NCI-H2196 treated with DMSO at 0.1 percent for 48 hours (cell line): ENCODE measurements around the gene STAB2.

ENCODE experiments used
- DNase-seq: peaks from one replicate; lab custom pipeline; 2025; ENCODE audit not compliant: unreplicated experiment; lab: John Stamatoyannopoulos, UW

The STAB2 gene

GRCh38 chr12:103686026-103686425 lies 99.0 kb downstream of the STAB2 start:
- no peak for DNase-seq

- no peak for DNase-seq
Observed at GRCh38 chr12:103687253-103687652, 100.2 kb downstream of the STAB2 start.

GRCh38 chr12:103688376-103689063 lies 101.4 kb downstream of the STAB2 start:
- DNase-seq = no peak

- no peak for DNase-seq
Observed at GRCh38 chr12:103690426-103690825, 103.4 kb downstream of the STAB2 start.

GRCh38 chr12:103691063-103691462 lies 104.0 kb downstream of the STAB2 start:
- DNase-seq = no peak

- no peak for DNase-seq
Observed at GRCh38 chr12:103696101-103696500, 109.0 kb downstream of the STAB2 start.

GRCh38 chr12:103697971-103698751 lies 111.1 kb downstream of the STAB2 start:
- DNase-seq = no peak

GRCh38 chr12:103698752-103699560 lies 111.9 kb downstream of the STAB2 start:
- DNase-seq = no peak

- no peak for DNase-seq
Observed at GRCh38 chr12:103705098-103705497, 118.0 kb downstream of the STAB2 start.

- DNase-seq = no peak
Observed at GRCh38 chr12:103705927-103706326, 118.9 kb downstream of the STAB2 start.

GRCh38 chr12:103707446-103707845 lies 120.4 kb downstream of the STAB2 start:
- DNase-seq = no peak

GRCh38 chr12:103710544-103710943 lies 123.5 kb downstream of the STAB2 start:
- DNase-seq = no peak

- DNase-seq = no peak
Observed at GRCh38 chr12:103712216-103712615, 125.1 kb downstream of the STAB2 start.

GRCh38 chr12:103715494-103715893 lies 128.4 kb downstream of the STAB2 start:
- DNase-seq = no peak

- no peak for DNase-seq
Observed at GRCh38 chr12:103716517-103717196, 129.6 kb downstream of the STAB2 start.

GRCh38 chr12:103725398-103725797 lies 138.3 kb downstream of the STAB2 start:
- DNase-seq = no peak

- no peak for DNase-seq
Observed at GRCh38 chr12:103727638-103728037, 140.6 kb downstream of the STAB2 start.

GRCh38 chr12:103728323-103728722 lies 141.2 kb downstream of the STAB2 start:
- DNase-seq = no peak

GRCh38 chr12:103729499-103729898 lies 142.4 kb downstream of the STAB2 start:
- no peak for DNase-seq

- DNase-seq = no peak
Observed at GRCh38 chr12:103731539-103731938, 144.5 kb downstream of the STAB2 start.

- no peak for DNase-seq
Observed at GRCh38 chr12:103734863-103735262, 147.8 kb downstream of the STAB2 start.
